ENCODE results near the gene FUOM.
A peak's percentile ranks its signal among the peaks of the same experiment; 100 is the strongest.

FUOM gene

DNA sequence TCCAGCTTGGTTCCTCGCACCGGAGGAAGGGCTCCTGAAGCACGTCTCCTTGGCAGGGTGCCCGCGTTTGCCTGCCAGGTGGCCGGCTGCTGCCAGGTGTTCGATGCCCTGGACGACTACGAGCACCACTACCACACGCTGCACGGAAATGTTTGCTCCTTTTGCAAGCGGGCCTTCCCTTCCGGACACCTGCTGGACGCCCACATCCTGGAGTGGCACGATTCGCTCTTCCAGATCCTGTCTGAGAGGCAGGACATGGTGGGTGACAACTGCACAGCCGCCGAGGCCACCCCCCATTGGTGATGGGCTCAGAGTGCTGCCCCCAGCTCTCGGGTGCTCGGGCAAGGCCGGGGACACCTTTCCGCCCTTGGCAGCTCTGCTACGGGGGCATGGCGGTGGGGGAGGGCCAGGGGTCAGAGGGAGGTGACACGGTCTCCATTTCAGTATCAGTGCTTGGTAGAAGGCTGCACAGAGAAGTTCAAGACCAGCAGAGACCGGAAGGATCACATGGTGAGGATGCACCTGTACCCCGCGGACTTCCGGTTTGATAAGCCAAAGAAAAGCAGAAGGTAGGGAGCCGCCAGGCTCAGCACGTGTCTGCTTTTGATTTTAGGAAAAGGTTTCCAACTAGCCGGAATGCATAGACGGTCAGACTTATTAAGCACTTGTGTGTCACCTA lies 48.0 kb downstream of the FUOM start:
- no peak for DNase-seq

GRCh38 chr10:133309100-133309719 lies 48.6 kb downstream of the FUOM start:
- DNase-seq, result peak; percentile 93

DNA sequence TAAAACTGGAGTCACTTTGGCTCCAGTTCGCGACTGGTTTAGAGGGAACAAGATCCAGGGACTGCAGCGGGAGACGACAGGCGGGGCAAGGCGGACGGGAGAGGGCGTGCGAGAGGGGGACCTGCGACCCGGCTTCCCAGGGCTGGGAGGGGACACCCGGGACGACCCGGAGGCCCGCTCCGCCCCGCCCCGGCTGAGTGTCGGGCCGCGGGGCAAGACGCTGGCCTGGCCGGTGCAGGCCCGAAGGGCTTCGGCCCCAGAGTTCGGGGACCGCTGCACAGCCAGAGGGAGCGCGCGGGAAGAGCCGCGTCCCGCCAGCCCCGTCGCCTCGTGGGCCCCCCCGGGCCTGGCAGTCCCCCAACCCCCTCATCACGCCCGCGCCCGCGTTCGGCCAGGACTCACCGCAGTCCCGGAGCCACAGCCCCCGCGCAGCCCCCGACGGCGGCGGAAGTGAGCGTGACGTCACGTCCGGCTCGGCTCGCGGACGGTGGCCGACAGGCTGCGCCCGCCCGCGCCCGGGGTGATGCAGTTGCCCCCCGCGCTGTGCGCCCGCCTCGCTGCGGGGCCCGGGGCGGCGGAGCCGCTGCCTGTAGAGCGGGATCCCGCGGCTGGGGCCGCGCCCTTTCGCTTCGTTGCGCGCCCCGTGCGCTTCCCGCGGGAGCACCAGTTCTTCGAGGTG lies 49.3 kb downstream of the FUOM start, which contains the start of the genes TUBGCP2 and ZNF511:
Gene TUBGCP2, minus strand, starts transcription at position 452 of the 679 bp plus-strand sequence. CDS start 5,931 bp downstream, outside the sequence.
Gene ZNF511, plus strand, starts transcription at position 494 of the 679 bp plus-strand sequence. Its CDS starts 30 bp downstream, at position 524.
- DNase-seq, result peak; percentile 93

DNA sequence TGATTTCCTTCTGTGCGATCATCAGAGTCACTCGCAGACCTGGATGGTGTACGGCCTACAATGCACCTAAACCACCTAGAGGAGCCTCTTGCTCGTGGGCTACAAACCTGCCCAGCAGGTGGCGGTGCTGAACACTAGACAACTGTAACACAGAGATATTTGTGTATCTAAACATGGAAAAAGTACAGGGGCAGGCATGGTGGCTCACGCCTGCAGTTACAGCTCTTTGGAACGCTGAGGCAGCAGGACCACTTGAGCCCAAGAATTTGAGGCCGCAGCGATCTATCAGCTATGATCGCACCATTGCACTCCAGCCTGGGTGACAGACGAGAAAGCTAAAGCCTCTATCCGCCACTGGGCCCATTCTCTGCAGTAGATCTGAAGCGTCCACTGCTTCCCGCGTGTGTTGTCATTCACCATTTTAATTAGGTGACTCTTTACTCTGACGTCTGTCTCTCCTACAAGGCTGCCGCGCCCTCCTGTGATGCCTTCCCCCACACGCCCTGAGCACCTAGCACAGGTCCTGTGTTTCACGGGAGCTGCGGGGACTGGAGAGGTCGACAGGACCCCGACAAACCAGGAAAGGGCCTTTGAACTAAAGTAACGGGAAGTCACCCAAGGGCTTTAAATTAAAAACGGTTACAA lies 49.9 kb downstream of the FUOM start:
- DNase-seq, result peak; percentile 92

DNA sequence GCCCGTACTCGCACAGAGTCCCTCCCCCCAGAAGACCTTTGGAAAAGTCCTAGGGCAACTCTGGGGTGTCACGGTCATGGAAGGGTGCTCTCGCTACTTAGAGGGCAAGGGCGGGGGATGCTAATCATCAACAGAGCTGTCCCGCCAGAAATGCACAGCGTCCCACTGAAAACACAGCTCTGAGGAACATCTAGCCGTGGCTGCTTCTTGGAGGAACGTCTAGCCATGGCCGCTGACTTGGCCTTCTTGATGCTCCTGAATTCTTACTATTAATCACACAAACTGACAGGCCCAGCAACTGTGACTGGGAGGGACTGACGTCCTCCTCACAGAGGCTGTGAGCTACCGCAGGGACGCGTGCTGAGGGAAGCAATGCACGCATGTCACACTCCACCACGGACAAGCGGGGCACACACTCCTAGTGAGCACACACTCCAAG lies 50.9 kb downstream of the FUOM start:
- no peak for DNase-seq

DNA sequence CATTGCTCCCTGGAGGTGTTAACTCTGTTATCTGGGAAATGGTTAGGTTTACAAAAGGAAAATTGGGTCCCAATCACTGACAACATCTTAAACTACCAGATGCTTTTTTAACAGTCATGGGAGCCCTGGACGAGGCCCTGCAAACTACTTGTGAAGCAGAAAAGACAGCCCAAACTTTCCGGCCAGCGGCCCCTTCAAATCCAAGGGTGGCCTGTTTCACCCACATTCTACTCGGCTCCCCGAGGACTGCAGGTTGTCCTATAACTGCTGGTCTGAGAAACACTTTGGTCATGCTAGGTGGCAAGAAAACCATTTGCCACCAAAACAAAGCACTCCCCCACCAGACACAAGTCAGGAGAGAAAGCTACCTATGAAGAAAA lies 51.7 kb downstream of the FUOM start:
- no peak for DNase-seq

Measured in CD4-positive, alpha-beta T cell treated with Interleukin-10 for 1 hour (primary cell).